GM19467 (cell line): ENCODE results near the gene RPL21.
A peak's percentile ranks its signal among the peaks of the same experiment; 100 is the strongest.
"Not testable (repeated sequence)": the region's sequence is repeated elsewhere in the genome, so short reads cannot be mapped to it uniquely, and the experiment has no call there.

Experiments used
- ATAC-seq: cut with Tn5 transposase; IDR thresholded peaks from one replicate; pipeline ENCODE4 v1.9.1; 2021; ENCODE audit warnings: mild to moderate bottlenecking, moderate library complexity; ENCODE audit not compliant: unreplicated experiment

RPL21 gene

DNA sequence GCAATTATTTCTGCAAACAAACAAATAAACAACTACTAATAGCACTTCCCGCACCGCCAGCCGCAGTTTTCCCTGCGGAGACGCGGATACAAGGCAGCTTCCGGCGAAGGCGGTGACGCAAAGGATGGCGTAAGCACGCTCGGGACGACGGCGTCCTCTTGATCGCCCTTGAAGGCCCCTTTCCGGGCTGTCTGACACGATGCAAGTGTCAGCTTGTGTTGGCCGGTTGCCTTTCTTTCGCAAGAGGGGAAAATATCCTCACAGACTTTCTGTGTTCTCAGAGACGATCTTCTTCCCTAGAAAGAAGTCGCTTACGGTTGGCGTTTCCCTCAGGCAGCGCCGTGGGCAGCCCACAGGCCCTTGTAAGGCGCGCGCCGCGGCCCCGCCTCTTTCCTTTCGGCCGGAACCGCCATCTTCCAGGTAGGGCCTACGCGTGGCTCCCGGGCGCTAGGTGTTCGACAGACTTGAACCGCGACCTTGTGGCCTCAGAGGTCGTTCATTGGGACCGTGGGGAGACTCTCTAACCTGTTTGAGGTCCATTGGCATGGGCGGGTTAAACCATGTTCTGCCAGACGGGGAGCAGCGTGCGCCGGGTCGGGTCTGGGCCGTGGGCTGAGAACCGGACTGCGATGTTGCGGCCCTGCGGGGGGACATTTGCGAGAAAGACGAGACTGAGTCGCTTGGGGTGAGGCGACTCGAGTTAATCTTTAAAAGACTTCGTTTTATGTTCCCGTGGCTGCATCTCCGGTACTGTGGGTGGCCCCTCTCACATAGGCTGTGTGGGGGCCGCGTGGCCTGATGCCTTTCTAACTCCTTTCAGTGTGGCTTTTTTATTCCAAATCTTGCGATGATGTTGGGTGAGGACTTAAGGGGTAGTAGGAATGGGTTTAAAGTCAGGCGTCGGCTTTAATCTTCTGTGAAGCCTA lies at the start of gene RPL21:
TSS of gene RPL21 (plus strand) at position 393 of the 926 bp plus-strand sequence. CDS start 2,219 bp downstream, outside the sequence.
- ATAC-seq: peak; percentile 89

DNA sequence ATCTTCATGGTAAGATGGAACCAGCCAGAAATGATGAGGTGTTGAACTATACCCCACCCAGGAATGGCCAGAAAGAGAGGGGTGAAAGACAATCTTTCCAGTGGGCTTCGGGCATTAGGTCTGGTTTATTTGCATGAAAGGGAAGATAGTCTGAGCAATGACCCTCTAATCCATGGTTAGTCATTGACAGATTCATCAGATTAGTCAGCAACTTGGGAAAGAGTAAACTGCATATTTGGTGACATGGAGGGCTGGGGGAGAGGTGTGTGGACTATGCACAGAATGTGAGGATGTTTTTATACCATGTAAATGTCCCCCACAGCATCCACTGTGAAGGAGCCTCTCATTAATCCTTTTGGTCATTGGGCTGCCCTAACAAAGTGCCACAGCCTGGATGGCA lies 49.7 kb upstream of the RPL21 start:
- no peak for ATAC-seq

DNA sequence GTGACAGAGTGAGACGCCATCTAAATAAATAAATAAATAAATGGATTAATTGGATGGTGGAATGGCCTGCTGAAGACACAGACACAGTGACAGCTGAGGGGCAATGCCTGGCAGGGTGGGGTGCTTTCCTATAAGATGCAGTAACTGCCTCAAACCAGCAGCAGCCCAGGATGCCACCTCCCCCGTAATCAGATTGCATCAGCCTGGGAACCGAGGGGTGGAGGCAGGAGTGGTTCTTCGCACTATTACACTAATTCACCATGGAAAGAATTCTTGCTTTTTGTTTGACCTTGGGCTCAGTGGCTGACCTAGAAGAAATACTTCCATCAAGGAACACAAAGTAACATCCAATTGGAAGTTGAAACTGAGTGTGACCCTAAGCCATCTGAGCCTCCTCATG lies 48.2 kb upstream of the RPL21 start:
- ATAC-seq: no peak

DNA sequence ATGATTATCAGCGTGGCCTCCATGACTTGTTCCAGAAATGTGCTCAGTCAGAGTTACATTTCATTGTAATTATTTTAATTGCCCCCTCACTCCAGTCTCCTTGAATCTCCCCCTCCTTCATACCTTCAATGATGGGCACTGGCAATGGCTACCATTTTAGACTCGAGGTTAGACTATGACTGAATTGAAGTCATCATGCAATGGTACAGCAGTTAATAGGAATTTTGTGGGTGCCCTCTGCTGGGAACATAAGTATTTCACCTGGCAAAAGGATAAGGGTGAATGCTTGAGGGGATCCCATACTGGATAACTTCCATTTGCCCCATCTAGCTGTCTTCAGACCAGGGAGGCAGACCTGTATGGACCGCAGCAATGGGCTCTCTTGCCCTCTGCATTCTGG lies 47.5 kb upstream of the RPL21 start:
- ATAC-seq: no peak

DNA sequence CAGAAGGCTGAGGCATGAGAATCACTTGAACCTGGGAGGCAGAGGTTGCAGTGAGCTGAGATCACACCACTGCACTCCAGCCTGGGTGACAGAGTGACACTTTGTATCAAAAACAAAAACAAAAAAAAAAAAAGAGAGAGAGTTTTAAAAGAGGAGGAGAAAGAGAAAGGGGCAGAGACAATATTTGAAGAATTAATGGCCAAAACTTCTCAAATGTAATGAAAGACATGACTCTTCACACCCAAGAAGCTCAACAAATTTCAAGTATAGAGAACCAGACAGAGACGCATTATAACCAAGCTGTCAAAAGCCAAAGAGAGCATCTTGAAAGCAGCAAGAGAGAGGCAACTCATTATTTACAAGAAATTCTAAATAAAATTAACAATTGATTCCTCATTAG lies 42.8 kb upstream of the RPL21 start:
- ATAC-seq: no peak

DNA sequence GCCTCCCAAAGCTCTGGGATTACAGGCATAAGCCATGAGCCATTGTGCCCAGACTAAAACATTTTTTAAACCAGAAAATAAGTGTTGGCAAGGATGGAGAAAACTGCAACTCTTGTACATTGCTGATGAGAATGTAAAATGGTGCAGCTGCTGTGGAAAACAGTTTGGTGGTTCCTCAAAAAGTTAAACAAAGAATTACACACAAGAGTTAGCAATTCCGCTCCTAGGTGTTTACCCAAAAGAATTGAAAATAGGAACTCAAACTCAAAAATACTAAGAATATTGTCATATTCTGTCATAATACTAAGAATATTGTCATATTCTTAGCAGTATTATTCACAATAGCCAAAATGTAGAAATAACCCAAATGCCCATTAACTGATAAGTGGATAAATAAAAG lies 40.1 kb upstream of the RPL21 start:
- no peak for ATAC-seq

DNA sequence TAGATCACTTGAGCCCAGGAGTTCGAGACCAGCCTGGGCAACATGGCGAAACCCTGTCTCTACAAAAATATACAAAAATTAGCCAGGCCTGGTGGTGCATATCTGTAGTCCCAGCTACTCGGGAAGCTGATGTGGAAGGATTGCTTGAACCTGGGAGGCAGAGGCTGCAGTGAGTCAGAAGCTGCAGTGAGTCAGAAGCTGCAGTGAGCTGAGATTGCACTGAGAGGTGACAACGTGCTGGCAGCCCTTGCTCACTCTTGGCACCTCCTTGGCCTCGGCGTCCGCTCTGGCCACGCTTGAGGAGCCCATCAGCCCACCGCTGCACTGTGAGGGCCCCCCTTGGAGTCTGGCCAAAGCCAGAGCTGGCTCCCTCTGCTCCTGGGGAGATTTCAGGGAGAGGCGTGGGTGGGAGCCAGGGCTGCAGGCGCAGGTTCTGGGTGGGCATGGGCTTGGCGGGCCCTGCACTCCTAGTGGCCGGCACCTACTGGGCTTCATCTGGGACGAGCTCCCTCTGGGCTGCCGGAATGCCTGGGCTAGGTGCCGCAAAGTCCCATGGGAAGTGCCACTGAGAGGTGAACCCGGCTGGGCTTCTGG lies 39.5 kb upstream of the RPL21 start:
- no peak for ATAC-seq

DNA sequence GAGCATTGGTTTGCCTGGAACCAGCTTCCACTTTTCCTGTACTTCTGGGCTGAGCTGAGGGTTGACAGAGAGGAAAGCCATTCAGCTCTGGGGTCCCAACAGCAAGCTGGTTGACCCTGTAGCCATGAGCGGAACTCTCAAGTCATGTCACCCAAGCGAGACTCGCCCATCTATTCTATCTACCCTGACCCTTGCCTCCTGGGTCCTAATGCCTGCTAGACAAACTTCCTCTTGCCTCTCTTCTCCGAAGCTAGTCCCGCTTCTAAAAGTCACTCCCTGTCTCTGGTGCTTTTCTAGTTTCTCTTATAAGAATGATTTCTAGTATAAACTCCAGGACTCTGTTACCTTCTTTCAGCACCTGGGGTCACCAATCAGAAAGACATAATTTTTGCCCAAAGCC lies 38.0 kb upstream of the RPL21 start:
- not testable (repeated sequence) for ATAC-seq

DNA sequence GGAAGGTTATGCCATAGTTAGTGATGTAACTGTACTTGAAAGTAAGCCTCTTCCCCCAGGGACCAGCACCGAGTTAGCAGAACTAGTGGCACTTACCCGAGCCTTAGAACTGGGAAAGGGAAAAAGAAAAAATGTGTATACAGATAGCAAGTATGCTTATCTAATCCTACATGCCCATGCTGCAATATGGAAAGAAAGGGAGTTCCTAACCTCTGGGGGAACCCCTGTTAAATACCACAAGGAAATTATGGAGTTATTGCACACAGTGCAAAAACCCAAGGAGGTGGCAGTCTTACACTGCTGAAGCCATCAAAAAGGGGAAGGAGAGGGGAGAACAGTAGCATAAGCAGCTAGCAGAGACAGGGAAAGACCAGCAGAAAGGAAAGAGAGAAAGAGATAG lies 33.6 kb upstream of the RPL21 start:
- not testable (repeated sequence) for ATAC-seq

DNA sequence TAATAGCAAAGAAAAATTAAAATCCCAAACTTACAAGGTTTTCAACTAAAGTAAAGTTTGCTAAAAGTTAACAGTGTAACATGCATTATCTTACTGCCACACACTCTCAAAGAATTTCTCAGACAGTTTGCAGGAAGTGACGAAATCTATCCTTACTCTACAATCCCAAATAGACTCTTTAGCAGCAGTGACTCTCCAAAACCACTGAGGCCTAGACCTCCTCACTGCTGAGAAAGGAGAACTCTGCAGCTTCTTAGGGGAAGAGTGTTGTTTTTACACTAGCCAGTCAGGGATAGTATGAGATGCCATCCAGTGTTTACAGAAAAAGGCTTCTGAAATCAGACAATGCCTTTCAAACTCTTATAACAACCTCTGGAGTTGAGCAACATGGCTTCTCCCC lies 32.5 kb upstream of the RPL21 start:
- not testable (repeated sequence) for ATAC-seq

DNA sequence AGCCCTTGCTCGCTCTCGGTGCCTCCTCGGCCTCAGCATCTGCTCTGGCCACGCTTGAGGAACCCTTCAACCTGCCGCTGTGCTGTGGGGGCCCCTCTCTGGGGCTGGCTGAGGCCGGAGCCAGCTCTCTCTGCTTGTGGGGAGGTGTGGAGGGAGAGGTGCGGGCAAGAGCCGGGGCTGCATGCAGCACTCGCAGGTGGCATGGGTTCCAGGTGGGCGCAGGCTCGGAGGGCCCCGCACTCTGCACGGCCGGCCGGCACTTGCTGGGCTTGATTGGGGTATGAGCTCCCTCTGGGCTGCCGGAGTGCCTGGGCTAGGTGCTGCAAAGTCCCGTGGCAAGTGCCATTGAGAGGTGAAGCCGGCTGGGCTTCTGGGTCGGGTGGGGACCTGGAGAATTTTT lies 31.7 kb upstream of the RPL21 start:
- no peak for ATAC-seq

DNA sequence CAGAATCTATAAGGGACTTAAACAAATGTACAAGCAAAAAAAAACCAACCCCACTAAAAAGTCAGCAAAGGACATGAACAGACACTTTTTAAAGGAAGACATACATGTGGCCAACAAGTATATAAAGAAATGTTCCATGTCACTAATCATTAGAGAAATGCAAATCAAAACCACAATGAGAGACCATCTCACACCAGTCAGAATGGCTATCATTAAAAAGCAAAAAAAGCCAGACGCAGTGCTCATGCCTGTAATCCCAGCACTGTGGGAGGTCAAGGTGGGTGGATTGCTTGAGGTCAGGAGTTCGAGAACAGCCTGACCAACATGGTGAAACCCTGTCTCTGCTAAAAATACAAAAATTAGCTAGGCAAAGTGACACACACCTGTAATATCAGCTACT lies 29.3 kb upstream of the RPL21 start:
- ATAC-seq: peak; percentile 75

DNA sequence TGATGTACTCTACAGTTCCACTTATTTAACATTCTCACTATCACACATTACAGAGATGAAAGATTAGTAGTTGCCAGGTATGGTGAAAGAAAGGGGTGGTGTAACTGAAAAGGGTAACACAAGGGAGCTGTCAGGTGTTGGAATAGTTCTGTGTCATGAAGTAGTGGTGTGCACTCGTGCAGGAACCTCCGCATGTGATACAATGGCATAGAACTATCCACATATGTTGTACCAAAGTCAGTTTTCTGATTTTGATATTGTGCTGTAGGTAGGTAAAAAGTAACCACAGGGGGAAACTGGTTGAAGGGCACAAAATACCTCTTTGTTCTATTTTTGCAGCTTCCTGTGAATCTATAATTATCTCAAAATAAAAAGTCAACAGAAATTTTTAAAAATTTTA lies 24.4 kb upstream of the RPL21 start:
- ATAC-seq: no peak

DNA sequence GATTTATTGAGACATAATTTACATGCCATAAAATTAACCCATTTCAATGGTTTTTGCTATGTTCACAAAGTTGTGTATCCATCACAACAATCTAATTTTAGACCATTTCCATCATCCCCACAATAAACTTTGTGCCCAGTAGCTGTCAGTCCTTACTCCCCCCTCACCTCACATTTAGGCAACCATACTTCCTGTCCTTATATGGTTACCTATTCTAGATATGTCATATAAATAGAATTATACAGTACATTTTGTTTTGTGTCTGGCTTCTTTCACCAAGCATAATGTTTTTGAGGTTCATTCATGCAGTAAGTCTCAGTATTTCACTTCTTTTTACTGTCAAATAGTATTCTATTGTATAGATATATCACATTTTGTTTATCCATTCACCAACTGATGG lies 23.2 kb upstream of the RPL21 start:
- ATAC-seq: no peak

DNA sequence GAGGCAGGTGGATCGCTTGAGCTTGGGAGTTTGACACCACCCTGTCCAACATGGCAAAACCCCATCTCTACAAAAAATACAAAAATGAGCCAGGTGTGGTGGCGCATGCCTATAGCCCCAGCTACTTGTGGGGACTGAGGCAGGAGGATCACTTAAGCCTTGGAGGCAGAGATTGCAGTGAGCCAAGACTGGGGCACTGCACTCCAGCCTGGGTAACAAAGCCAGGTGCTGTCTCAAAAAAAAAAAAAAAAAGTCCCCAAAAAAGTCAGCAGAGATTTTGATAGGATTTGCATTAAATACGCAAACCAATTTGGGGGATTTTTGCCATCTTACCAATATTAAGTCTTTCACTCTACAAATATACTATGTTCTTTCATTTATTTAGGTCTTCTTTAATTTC lies 21.7 kb upstream of the RPL21 start:
- ATAC-seq: no peak

DNA sequence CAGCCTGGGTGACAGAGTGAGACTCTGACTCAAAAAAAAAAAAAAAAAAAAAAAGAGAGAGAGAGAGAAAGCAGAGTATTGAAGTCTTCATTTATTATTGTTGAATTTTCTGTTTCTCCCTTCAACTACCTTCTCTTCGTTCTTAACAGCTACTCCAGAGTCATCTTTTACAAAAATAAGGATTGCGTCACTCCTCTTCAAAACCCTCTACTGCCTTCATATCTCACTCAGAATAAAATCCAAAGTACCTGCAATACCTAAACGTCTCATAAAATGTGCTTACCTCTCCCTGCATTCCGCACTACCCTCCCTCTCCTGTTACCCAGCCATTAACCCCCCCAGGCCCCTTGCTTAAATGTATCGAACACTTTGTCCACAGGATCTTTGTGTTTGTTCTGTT lies 17.4 kb upstream of the RPL21 start:
- ATAC-seq: no peak

DNA sequence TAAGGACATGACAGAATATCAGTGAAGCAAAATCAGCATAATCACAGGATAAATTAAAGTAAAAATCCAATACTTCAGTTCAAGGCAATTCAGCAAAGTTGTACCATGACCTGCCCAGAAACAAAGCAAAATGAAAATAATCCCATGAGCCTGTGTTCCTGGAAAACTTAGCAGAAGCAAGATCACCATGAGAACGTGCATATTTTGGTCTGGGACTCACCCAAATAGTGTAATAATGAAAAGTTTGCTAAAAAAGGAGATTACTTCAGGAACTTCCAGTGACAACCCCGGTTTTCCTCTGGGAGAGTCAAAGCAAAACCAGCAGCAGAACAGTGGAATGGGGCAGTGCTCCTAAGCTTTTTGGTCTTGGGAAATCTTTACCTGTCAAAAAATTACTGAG lies 14.9 kb upstream of the RPL21 start:
- no peak for ATAC-seq

DNA sequence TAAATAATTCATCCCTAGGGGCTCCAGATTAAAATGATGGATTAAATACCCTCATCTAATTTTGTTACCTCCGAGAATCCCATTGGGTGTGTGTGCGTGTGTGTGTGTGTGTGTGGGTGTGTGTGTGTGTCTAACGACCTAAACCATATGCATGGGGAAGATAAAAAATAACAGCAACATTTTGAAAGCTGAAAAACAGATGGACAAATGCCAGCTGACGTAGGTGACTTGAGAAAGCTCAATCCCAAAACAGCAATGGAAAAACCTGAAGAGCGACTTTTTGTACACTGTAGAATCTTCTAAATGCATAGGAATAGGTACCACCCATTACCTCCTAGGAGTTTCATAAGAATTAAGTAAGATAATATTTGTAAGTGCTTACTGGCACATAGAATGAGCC lies 8.7 kb upstream of the RPL21 start:
- no peak for ATAC-seq

DNA sequence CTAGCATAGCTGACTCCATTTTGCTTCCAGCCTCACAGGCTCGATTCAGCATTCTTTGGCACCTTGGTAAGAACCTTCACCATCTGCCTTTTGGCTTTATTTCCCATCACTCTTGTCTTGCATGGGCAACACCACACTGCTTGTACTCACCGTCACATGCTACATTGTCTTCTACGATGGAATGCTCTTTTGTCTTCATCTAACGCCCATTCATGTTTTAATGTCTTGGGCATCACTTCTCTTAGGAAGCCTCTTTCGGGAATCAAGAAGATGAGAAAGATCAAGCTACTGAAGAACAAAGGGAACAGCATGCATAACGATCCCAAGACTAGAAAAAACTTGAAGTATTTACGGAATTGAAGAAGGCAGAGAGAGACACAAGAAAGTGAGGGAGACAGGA lies 5.7 kb upstream of the RPL21 start:
- no peak for ATAC-seq

DNA sequence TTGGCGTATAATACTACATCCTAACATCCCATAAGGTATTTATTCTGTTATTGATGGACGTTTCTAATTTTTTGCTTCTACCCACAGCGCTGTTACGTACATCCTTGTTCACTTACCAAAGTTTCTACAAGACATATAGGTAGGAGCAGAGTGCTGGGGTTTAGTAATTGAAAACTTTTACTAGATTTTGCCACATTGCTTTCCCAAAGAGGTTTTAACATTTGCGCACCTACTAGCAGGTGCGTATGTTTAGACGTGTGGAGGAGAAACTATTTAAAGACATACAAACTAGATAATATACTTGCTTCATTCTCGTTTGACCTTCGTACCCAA lies 559 bp upstream of the RPL21 start:
- no peak for ATAC-seq

DNA sequence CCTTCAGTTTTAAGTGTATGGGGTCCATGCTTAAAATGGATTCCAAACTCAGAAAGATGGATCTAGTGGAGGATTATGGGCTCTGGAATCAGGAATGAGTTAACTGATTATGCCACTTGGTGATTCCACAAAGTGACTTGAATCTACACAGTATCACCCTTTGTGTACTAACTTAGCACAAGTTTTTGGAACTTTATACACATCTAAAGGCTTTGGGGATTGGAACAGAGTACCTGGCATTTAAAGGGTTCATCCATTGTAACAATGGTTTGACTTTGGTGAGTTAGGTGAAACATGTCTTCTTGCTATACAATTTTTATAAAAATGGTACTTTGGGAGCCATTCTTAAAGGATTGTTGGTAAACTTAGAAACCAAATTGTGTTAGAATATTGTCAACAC lies 1.1 kb downstream of the RPL21 start:
- no peak for ATAC-seq

DNA sequence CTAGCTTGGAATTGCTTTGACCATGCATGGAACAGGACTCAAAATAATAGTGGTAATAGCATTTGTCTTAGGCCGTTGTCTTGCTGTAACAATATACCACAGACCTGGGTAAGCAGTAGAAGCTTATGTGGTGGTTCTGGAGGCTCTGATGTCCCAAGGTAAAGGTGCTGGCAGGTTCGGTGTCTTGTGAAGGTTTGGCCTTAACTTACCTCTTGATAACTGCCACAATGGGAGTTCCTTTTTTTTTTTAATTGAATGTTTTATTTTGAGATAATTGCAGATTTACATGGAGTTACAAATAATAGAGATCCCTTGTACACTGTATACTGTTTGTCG lies 5.8 kb downstream of the RPL21 start:
- ATAC-seq: no peak
